Choroid plexus epithelial cell (primary cell): ENCODE measurements around the gene YIPF3.
A peak's percentile ranks its signal among the peaks of the same experiment; 100 is the strongest.
"Not testable (repeated sequence)": the region's sequence is repeated elsewhere in the genome, so short reads cannot be mapped to it uniquely, and the experiment has no call there.

Experiments used
- DNase-seq: peaks from one replicate; pipeline ENCODE4 v3.0.0-alpha.2; 2010; ENCODE audit warnings: low read depth
- H3K4me3 ChIP-seq: 2 replicates; pipeline ENCODE4 v1.5.1; 2011; ENCODE audit warnings: low read depth, mild to moderate bottlenecking, control low read depth, low read length, moderate library complexity
- TF ChIP-seq, protein P1 (sequence below): conservative IDR thresholded peaks from 2 replicates; pipeline ENCODE4 v1.5.1; 2011; ENCODE audit warnings: low read depth, mild to moderate bottlenecking, control low read depth, inconsistent platforms, low read length, moderate library complexity

The YIPF3 gene

DNA sequence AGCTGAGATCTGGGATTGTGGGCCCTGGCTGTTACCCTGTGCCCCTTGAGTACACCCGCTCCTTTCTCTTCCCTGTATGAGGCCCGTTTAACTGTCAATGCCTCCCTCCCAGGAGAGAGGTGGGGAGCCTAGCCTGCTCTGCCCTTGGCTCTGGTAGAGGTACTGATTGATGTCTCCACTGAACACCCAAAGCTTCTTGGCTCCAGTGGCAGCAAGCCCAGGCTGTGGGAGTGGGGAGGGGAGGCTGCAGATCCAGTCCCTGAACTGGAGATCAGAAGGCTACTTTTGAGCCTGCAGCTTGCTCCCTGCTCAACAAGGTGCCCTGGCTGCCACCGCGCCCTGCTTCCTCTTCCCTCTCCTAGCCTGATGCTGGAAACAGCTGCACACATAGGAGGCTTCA lies 14.1 kb downstream of the YIPF3 start:
- TF ChIP-seq, protein P1, sequence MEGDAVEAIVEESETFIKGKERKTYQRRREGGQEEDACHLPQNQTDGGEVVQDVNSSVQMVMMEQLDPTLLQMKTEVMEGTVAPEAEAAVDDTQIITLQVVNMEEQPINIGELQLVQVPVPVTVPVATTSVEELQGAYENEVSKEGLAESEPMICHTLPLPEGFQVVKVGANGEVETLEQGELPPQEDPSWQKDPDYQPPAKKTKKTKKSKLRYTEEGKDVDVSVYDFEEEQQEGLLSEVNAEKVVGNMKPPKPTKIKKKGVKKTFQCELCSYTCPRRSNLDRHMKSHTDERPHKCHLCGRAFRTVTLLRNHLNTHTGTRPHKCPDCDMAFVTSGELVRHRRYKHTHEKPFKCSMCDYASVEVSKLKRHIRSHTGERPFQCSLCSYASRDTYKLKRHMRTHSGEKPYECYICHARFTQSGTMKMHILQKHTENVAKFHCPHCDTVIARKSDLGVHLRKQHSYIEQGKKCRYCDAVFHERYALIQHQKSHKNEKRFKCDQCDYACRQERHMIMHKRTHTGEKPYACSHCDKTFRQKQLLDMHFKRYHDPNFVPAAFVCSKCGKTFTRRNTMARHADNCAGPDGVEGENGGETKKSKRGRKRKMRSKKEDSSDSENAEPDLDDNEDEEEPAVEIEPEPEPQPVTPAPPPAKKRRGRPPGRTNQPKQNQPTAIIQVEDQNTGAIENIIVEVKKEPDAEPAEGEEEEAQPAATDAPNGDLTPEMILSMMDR, result no peak
- no peak for DNase-seq
- no peak overlapping the region for H3K4me3 ChIP-seq

DNA sequence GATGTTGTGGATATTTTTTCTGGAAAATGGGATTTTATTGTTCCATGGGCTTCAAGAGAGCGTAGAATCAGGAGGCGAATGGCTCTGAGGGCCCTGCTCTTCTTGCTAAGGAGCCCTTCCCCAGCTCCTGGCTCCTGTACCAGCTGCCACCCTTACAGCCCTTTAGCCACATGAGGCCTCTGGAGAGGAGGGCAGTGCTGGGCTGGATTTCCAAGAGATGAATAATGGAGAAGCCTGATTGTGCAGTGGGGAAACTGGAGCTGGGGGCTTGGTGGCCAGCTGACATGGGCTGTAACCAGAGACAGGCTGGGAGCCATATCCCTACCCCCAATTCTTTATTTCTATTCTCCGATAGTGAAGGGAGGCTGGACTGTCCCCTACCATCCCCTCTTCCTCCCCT lies 15.8 kb downstream of the YIPF3 start:
- TF ChIP-seq, protein P1, result no peak
- no peak overlapping the region for H3K4me3 ChIP-seq
- no peak for DNase-seq

DNA sequence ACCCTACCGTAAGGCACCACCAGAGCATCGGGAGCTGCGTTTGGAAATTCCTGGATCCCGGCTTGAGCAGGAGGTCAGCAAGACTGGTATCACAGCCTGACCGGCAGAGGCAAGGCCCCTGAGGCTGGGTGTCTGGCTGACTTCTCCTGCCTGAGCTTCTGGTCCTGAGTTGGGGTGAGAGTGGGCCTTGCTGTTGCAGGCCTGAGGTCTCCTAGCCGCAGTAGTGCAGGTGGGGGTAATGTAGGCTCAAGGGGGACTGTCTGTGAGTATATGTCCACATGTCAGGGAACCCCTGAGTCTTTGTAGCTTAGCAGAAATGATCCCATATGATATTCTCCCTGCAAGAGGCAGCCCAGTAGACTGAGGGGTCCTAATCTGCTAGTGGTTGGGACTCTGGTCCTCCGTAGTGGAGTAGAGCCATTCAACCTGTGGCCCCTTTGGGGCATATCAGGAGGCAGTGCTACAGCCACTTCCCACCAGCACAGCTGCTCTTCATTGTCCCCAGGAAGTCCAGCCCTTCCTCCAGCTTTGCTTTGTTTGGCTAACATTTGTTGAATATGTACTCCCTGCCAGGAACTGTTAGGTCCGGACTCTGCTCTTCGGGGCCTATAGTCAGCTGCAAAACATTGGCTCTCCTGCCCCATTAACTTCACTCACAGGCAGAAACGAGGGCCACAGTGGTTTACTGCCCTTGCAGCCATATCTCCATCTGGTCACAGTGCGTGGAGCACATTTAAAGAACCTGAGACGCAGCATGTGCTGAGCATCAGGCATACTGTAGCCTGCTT lies 17.5 kb downstream of the YIPF3 start:
- no peak overlapping the region for H3K4me3 ChIP-seq
- TF ChIP-seq, protein P1, result no peak
- peak; percentile 24 for DNase-seq

DNA sequence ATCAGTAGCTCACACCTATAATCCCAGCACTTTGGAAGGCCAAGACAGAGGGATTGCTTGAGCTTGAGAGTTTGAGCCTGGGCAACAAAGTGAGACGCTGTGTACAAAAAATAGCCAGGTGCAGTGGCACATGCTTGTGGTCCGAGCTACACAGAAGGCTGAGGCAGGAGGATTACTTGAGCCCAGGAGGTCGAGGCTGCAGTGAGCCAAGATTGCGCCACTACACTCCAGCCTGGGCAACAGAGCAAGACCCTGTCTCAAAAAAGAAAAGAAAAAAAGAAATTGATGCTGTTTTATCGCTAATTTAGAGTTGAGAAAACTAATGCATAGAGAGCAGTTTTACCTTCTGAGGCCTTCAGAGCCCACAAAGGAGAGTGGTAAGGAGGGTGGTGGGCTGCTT lies 18.4 kb downstream of the YIPF3 start:
- not testable (repeated sequence) for DNase-seq, H3K4me3 ChIP-seq

DNA sequence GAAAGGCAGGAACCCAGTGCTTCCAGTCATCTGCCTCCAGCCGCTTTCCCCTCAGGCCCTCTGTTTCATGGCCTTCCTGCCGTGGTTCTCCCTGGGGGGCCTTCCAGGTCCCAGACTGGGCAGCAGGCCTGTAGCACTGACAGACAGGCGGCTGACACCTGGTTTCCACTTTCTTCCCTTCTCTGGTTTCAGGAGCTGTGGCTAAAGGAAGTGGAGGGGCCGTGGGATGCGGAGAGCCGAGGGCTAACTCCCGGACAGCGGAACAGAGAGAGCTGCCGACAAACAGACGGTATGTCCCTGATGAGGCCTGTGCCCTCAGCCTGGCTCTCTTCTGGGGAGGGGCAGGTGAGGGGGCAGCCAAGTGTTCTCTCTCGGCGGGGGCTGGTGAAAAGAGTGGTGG lies 19.0 kb downstream of the YIPF3 start:
- no peak for DNase-seq
- no peak overlapping the region for H3K4me3 ChIP-seq
- TF ChIP-seq, protein P1, result no peak

DNA sequence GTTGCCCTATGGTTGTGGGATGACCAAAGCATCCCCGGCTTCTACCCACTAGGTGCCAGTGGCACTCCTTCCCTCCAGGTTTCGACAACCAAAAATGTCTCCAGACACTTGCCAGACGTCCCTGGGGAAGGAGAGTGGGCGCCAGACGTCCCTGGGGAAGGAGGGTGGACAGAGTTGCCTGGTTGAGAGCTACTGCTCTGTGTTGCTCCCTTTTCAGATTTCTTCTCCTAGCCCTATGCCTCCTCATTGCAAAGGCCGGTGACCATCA lies 19.7 kb downstream of the YIPF3 start:
- TF ChIP-seq, protein P1, result no peak
- DNase-seq, result no peak
- no peak overlapping the region for H3K4me3 ChIP-seq

DNA sequence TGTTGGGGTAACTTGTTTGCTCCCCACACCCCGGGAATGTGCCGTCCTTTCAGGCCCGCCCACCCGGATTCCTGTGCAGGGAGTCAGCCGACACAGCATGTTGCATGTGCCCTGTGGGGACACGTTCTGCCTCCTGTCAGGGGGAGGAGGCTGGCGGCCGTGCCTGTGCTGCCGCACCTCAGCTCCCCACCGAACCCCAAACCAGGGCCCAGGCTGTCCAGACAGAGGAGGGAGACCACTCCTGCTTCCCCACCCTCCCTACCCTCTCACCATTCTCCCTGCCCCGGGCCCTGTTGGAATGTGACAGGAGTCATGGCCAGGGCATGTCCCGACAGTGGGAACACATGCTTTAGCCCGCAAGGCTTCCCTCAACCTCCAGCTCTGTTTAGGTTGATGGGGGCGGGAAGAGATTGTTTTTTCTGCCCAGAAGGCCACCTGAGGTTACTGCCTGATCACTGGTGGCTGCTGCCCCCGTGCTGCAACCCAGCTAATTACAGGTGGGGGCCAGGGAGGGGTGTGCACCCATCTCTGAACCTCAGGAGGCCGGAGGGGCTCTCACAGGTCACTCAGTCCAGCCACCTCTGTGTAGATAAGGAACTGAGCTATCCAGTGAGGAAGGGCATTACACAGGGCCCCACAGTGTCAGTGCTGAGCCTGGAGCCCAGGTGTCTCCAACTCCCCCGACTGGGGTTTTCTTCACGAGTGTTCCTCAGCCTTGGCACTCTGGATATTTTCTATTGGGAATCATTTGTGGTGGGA lies 20.2 kb downstream of the YIPF3 start:
- TF ChIP-seq, protein P1, result peak; percentile 74
- DNase-seq, result peak; percentile 57
- no peak overlapping the region for H3K4me3 ChIP-seq
